H1 (cell line): ENCODE data around the gene DCUN1D3. TPM values are rescaled to one million over a fixed set of nuclear protein-coding genes. Genes with fewer than 3 reads are reported as not detected.

Source experiments
- CTCF ChIA-PET: fragments of 300-600 bp; sonication (Branson Sonifier 250); formaldehyde crosslinking; loops from one replicate; lab custom pipeline; 2021; ENCODE audit not compliant: partially characterized antibody; lab: Charles Lee
- POLR2A ChIA-PET: fragments of 300-600 bp; sonication (Branson Sonifier 250); formaldehyde crosslinking; loops from one replicate; lab custom pipeline; 2021; ENCODE audit warnings: inconsistent platforms; ENCODE audit not compliant: partially characterized antibody; lab: Charles Lee
- DNase-seq, 2 experiments: peaks; one replicate each; pipeline versions ENCODE4 v3.0.0 to v3.0.0-alpha.2; 2010 to 2022; ENCODE audit warnings: low spot score in 2 of 2, low read depth in 1 of 2, mixed read lengths in 1 of 2
- FAIRE-seq: peaks from 2 replicates; lab custom pipeline; 2011; peaks lifted over from hg19 to GRCh38; lab: Jason Lieb, UNC
- H2AFZ ChIP-seq: 2 replicates; pipeline ENCODE4 v1.8.1; 2012; ENCODE audit warnings: low read length, inconsistent platforms
- H2AK5ac ChIP-seq: 2 replicates; pipeline ENCODE4 v1.6.1; 2013; ENCODE audit warnings: low read depth, low read length
- H2BK120ac ChIP-seq: replicated peaks from 2 replicates; pipeline ENCODE3; 2013; ENCODE audit warnings: low read depth, low read length, inconsistent platforms
- H2BK12ac ChIP-seq: 2 replicates; pipeline ENCODE4 v1.6.1; 2013; ENCODE audit warnings: low read depth, low read length
- H2BK15ac ChIP-seq: 2 replicates; pipeline ENCODE4 v1.6.1; 2013; ENCODE audit warnings: low read length
- H2BK20ac ChIP-seq: 2 replicates; pipeline ENCODE4 v1.6.1; 2013; ENCODE audit warnings: low read length
- H2BK5ac ChIP-seq: 2 replicates; pipeline ENCODE4 v1.6.1; 2013; ENCODE audit warnings: low read depth, low read length
- H3K14ac ChIP-seq: 2 replicates; pipeline ENCODE4 v1.6.1; 2013; ENCODE audit warnings: inconsistent platforms; ENCODE audit not compliant: insufficient read length
- H3K18ac ChIP-seq: 2 replicates; pipeline ENCODE4 v1.6.1; 2013; ENCODE audit warnings: low read length; ENCODE audit errors: extremely low read depth
- H3K23ac ChIP-seq: 2 replicates; pipeline ENCODE4 v1.6.1; 2013; ENCODE audit warnings: inconsistent platforms; ENCODE audit not compliant: insufficient read length
- H3K23me2 ChIP-seq: 2 replicates; pipeline ENCODE4 v1.6.1; 2013; ENCODE audit warnings: low read depth, low read length
- H3K27ac ChIP-seq: 2 replicates; pipeline ENCODE4 v1.6.1; 2011; ENCODE audit warnings: low read depth, low read length, inconsistent platforms
- H3K27me3 ChIP-seq, 4 experiments: replicated peaks in 1 of 4; 1 replicate in 1 of 4; 2 replicates in 3 of 4; pipeline versions ENCODE4 v1.6.1 to v1.8.1; 2011 to 2013; ENCODE audit warnings: low read length in 3 of 4, mild to moderate bottlenecking in 3 of 4, inconsistent platforms in 2 of 4, mixed read lengths in 2 of 4, moderate library complexity in 1 of 4; ENCODE audit not compliant: control insufficient read depth in 3 of 4, insufficient read depth in 3 of 4; ENCODE audit errors: extremely low read depth in 1 of 4
- H3K36me3 ChIP-seq, 4 experiments: 2 replicates each; pipeline versions ENCODE4 v1.6.1 to v1.8.1; 2011 to 2013; ENCODE audit warnings: mild to moderate bottlenecking in 4 of 4, low read length in 3 of 4, moderate library complexity in 2 of 4, control low read depth in 1 of 4, inconsistent platforms in 1 of 4; ENCODE audit not compliant: insufficient read depth in 4 of 4, control insufficient read depth in 2 of 4
- H3K4ac ChIP-seq: replicated peaks from 2 replicates; pipeline ENCODE3; 2013; ENCODE audit warnings: low read length, low read depth, mixed read lengths, inconsistent platforms; ENCODE audit not compliant: insufficient read length
- H3K4me1 ChIP-seq, 4 experiments: replicated peaks in 1 of 4; 1 replicate in 1 of 4; 2 replicates in 3 of 4; pipeline versions ENCODE4 v1.6.1 to v1.8.1; 2011 to 2013; ENCODE audit warnings: low read length in 3 of 4, inconsistent platforms in 2 of 4, mixed read lengths in 1 of 4; ENCODE audit not compliant: insufficient read depth in 4 of 4, control insufficient read depth in 3 of 4
- H3K4me2 ChIP-seq, 2 experiments: 2 replicates each; pipeline versions ENCODE4 v1.6.1 to v1.8.1; 2011 to 2013; ENCODE audit warnings: low read depth in 2 of 2, low read length in 2 of 2, control low read depth in 1 of 2, inconsistent platforms in 1 of 2, mild to moderate bottlenecking in 1 of 2; ENCODE audit not compliant: insufficient read depth in 1 of 2
- H3K4me3 ChIP-seq, 4 experiments: fragments of 200-600, 300-600 bp in 1 of 4; sonication (generic), shearing (Covaris generic), sonication (Bioruptor Twin) in 1 of 4; 2 replicates each; pipeline versions ENCODE4 v1.5.1 to v1.8.1; 2011 to 2016; ENCODE audit warnings: low read length in 4 of 4, low read depth in 3 of 4, control low read depth in 2 of 4, inconsistent platforms in 2 of 4, mild to moderate bottlenecking in 2 of 4, mixed read lengths in 1 of 4, moderate library complexity in 1 of 4; ENCODE audit not compliant: insufficient read depth in 2 of 4; ENCODE audit errors: extremely low read depth in 1 of 4
- H3K56ac ChIP-seq: replicated peaks from 2 replicates; pipeline ENCODE3; 2013; ENCODE audit warnings: low read depth, mild to moderate bottlenecking, mixed read lengths, low read length, inconsistent platforms; ENCODE audit not compliant: insufficient read length
- H3K79me1 ChIP-seq: 2 replicates; pipeline ENCODE4 v1.6.1; 2013; ENCODE audit warnings: low read depth, low read length, control low read depth
- H3K79me2 ChIP-seq, 2 experiments: 2 replicates each; pipeline versions ENCODE4 v1.6.1 to v1.8.1; 2012 to 2013; ENCODE audit warnings: low read length in 2 of 2, mild to moderate bottlenecking in 2 of 2, inconsistent platforms in 1 of 2; ENCODE audit not compliant: insufficient read depth in 2 of 2, control insufficient read depth in 1 of 2
- H3K9ac ChIP-seq, 4 experiments: replicated peaks in 1 of 4; 1 replicate in 1 of 4; 2 replicates in 3 of 4; pipeline versions ENCODE4 v1.6.1 to v1.8.1; 2011 to 2013; ENCODE audit warnings: low read depth in 3 of 4, low read length in 3 of 4, control low read depth in 2 of 4, mild to moderate bottlenecking in 2 of 4, moderate library complexity in 2 of 4, inconsistent platforms in 1 of 4; ENCODE audit errors: extremely low read depth in 1 of 4
- H3K9me3 ChIP-seq, 2 experiments: 2 replicates each; pipeline versions ENCODE4 v1.6.1 to v1.8.1; 2012 to 2013; ENCODE audit warnings: mild to moderate bottlenecking in 2 of 2, moderate library complexity in 2 of 2, control low read depth in 1 of 2, inconsistent platforms in 1 of 2, low read depth in 1 of 2, low read length in 1 of 2, mixed read lengths in 1 of 2; ENCODE audit not compliant: insufficient read depth in 2 of 2
- H4K20me1 ChIP-seq, 2 experiments: replicated peaks in 1 of 2; 2 replicates each; pipeline versions ENCODE3 to v1.8.1; 2011 to 2013; ENCODE audit warnings: inconsistent platforms in 2 of 2, low read length in 2 of 2, mild to moderate bottlenecking in 1 of 2; ENCODE audit not compliant: insufficient read depth in 2 of 2, control insufficient read depth in 1 of 2
- H4K5ac ChIP-seq: 2 replicates; pipeline ENCODE4 v1.6.1; 2013; ENCODE audit warnings: low read length, low read depth, mixed read lengths, inconsistent platforms; ENCODE audit not compliant: insufficient read length
- H4K8ac ChIP-seq: 2 replicates; pipeline ENCODE4 v1.8.0; 2013; ENCODE audit warnings: mild to moderate bottlenecking, moderate library complexity, low read length, inconsistent platforms; ENCODE audit not compliant: insufficient read depth; ENCODE audit errors: extremely low read depth
- H4K91ac ChIP-seq: replicated peaks from 2 replicates; pipeline ENCODE3; 2013; ENCODE audit warnings: low read length, mixed read lengths, inconsistent platforms; ENCODE audit not compliant: insufficient read length
- CBX8 ChIP-seq: fragments of 300-800, 300-1000 bp; sonication (generic); IDR thresholded peaks from 2 replicates; pipeline ENCODE4 v1.7.1; 2016; ENCODE audit warnings: low read depth, low read length, borderline replicate concordance
- HDAC6 ChIP-seq: IDR thresholded peaks from one replicate; pipeline ENCODE4 v1.7.1; 2012; ENCODE audit warnings: low read depth, mild to moderate bottlenecking, inconsistent platforms, low read length, moderate library complexity
- MAFK ChIP-seq: IDR thresholded peaks from 2 replicates; pipeline ENCODE4 v1.6.1; 2012; ENCODE audit warnings: low read depth, mild to moderate bottlenecking, improper control_type of control experiment, low read length
- NANOG ChIP-seq: IDR thresholded peaks from 2 replicates; pipeline ENCODE4 v1.6.1; 2011; ENCODE audit warnings: low read length, low read depth, mild to moderate bottlenecking, inconsistent platforms; ENCODE audit not compliant: insufficient read depth, poor library complexity, severe bottlenecking
- PHF8 ChIP-seq: fragments of 200-600 bp; sonication (generic); conservative IDR thresholded peaks from 2 replicates; pipeline ENCODE4 v1.7.1; 2012; ENCODE audit warnings: low read depth, mild to moderate bottlenecking, inconsistent platforms, low read length, moderate library complexity
- POLR2AphosphoS5 ChIP-seq: IDR thresholded peaks from 2 replicates; pipeline ENCODE4 v1.6.1; 2011; ENCODE audit warnings: low read depth, low read length
- RNF2 ChIP-seq: fragments of 200-900, 300-1000 bp; sonication (generic); IDR thresholded peaks from 2 replicates; pipeline ENCODE4 v1.7.1; 2016; ENCODE audit warnings: borderline replicate concordance, low read depth, mild to moderate bottlenecking, antibody characterized with exemption, low read length; ENCODE audit not compliant: poor library complexity, severe bottlenecking; ENCODE audit errors: missing control alignments
- RXRA ChIP-seq: IDR thresholded peaks from 2 replicates; pipeline ENCODE4 v1.6.1; 2011; ENCODE audit warnings: low read depth, mild to moderate bottlenecking, low read length, moderate library complexity; ENCODE audit not compliant: insufficient read depth
- WGBS, 2 experiments: shearing (Covaris generic) in 1 of 2; methylation state at CpG; one replicate each; pipeline versions ENCODE4 v1.1.6 to v1.1.7; 2013 to 2015; ENCODE audit warnings: low lambda C conversion rate in 2 of 2, mixed read lengths in 2 of 2, inconsistent platforms in 1 of 2, low coverage in 1 of 2, missing lambda C conversion rate in 1 of 2; ENCODE audit not compliant: insufficient replicate concordance in 2 of 2, insufficient coverage in 1 of 2, insufficient read length in 1 of 2; ENCODE audit errors: extremely low coverage in 1 of 2, missing lambda C conversion rate in 1 of 2; 5-methylcytosine and 5-hydroxymethylcytosine counted together
- polyA plus RNA-seq, 7 experiments: library from polyadenylated mRNA; depleted of rRNA in 3 of 7; stranded (reverse) in 5 of 7; unstranded in 2 of 7; fragments of >200 nt in 5 of 7; fragments of 200-250 nt in 2 of 7; gene quantifications; 1 replicate in 5 of 7; 2 replicates in 1 of 7; 4 replicates in 1 of 7; pipeline versions ENCODE4 v1.2.1 to v1.2.3, GENCODE V29; 2011 to 2013; ENCODE audit warnings: missing spikeins in 2 of 7, mixed read lengths in 2 of 7
- total RNA-seq: library from RNA; stranded (reverse); fragmentation: NEBNext Ultra II Directional; extraction: Animal tissue kit (Norgen Biotek cat#: 25700); gene quantifications from 2 replicates; pipeline ENCODE4 v1.2.1, GENCODE V29; 2021
- TF ChIP-seq, protein P1 (sequence below): IDR thresholded peaks from 2 replicates; pipeline ENCODE4 v1.6.1; 2011; ENCODE audit warnings: low read length, improper control_type of control experiment
- TF ChIP-seq, protein P2 (sequence below): IDR thresholded peaks from 2 replicates; pipeline ENCODE4 v1.6.1; 2011; ENCODE audit warnings: low read depth, mild to moderate bottlenecking, low read length; ENCODE audit not compliant: insufficient read depth

DCUN1D3 gene
- total and polyA plus RNA-seq, 2 of the 8 experiments (the other 6 are each of a cell fraction or from before 2014, with no cell fraction given), result 3.5 to 18.2 TPM

DNA sequence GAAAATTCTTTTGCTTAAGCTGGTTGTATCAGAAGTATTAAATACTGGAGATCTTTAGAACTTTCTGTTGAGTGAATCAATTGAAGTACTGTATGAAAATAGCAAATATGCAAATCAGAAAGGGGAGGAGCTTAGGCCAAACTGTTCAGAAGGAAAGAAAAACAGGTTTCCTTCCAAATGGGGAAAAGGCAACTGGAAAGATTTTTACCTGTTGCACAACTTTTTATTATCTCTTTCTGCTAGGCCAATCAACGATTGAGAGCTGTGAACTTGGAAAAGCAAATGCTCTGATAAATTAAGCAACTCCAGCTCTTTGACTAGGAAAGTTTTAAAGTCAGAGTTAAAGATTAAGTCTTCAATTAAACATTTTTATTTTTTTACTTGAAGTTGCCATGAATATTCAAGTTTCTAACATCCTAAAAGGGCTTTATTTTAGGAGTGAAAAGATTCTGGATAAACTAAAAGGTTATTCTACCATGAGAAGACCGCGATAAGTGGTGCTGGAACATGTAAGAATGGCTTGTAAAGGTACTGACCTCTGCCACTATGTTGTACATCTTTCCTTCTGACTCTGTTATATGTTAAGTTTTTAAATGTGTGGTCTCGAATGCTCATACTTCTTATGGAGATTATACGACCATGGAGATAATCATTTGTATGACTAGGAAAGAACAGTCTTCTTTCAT, 16.5 kb downstream of the DCUN1D3 start:
- Histone ChIP-seq H3K14ac (no peak overlapping the region), H2BK5ac (no peak overlapping the region), H3K79me1 (peaks cover 7% of the 10 kb centered on the region; the same call in 1 of the 2 replicates), H3K56ac (no peak overlapping the region), H4K5ac (no peak overlapping the region), H2BK15ac (no peak overlapping the region), H3K27me3 (no peaks in the 10 kb centered on the region), H2AFZ (no peak overlapping the region), H3K79me2 (peaks cover 6 to 78% of the 10 kb centered on the region in 2 experiments; a peak in 3 of 4 replicates), H3K9ac (no peak overlapping the region), H3K23ac (no peak overlapping the region), H3K4me1 (peaks cover 0 to 4% (median 2%) of the 10 kb centered on the region in 4 experiments; a peak in 2 of 7 replicates), H4K91ac (no peak overlapping the region), H3K4me3 (no peak overlapping the region), H2BK20ac (no peak overlapping the region), H3K36me3 (no peaks in the 10 kb centered on the region), H3K9me3 (no peaks in the 10 kb centered on the region), H3K27ac (no peak overlapping the region), H3K4ac (no peak overlapping the region), H3K4me2 (no peak overlapping the region), H3K18ac (no peak overlapping the region), H4K8ac (no peak overlapping the region), H2BK120ac (no peak overlapping the region), H2BK12ac (no peak overlapping the region), H3K23me2 (no peaks in the 10 kb centered on the region), H2AK5ac (no peak overlapping the region), H4K20me1 (no peaks in the 10 kb centered on the region)
- ChIA-PET POLR2A (interaction anchor here (1.1 to 2.4 kb wide), 2 partner anchors 10 to 16 kb away, joined by 3 to 5 read pairs; no protein-coding TSS in a partner anchor), CTCF (interaction anchor here (1.3 kb wide), 1 partner anchor 34 kb away, joined by 3 read pairs; no protein-coding TSS in a partner anchor)
- 89% methylated on average over 5 of the region's 5 CpGs; no CpG with 5 or more reads in 1 of the 2 experiments for WGBS, 2 experiments
- DNase-seq, result no peak
- FAIRE-seq, result no peak
- TF ChIP-seq NANOG, result no peak
- TF ChIP-seq, protein P1, sequence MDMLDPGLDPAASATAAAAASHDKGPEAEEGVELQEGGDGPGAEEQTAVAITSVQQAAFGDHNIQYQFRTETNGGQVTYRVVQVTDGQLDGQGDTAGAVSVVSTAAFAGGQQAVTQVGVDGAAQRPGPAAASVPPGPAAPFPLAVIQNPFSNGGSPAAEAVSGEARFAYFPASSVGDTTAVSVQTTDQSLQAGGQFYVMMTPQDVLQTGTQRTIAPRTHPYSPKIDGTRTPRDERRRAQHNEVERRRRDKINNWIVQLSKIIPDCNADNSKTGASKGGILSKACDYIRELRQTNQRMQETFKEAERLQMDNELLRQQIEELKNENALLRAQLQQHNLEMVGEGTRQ, result no peak
- no peak for TF ChIP-seq CBX8
- TF ChIP-seq RXRA, result no peak
- TF ChIP-seq MAFK, result no peak
- TF ChIP-seq, protein P2, sequence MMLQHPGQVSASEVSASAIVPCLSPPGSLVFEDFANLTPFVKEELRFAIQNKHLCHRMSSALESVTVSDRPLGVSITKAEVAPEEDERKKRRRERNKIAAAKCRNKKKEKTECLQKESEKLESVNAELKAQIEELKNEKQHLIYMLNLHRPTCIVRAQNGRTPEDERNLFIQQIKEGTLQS, result no peak
- no peak for TF ChIP-seq HDAC6
- TF ChIP-seq PHF8, result no peak
- TF ChIP-seq POLR2AphosphoS5, result no peak
- no peak for TF ChIP-seq RNF2
